HG03103 (cell line): ENCODE measurements around the gene PTPRU.

Experiments
- ATAC-seq: cut with Tn5 transposase; IDR thresholded peaks from one replicate; pipeline ENCODE4 v1.9.1; 2021; ENCODE audit warnings: low read depth; ENCODE audit not compliant: unreplicated experiment

The PTPRU gene

GRCh38 chr1:29259802-29260441 lies 23.6 kb downstream of the PTPRU start:
- no peak for ATAC-seq

GRCh38 chr1:29260531-29260930 lies 24.2 kb downstream of the PTPRU start:
- no peak for ATAC-seq

- ATAC-seq = no peak
These were observed 28.6 kb downstream of the PTPRU start for GRCh38 chr1:29264773-29265389.

GRCh38 chr1:29266912-29267311 lies 30.6 kb downstream of the PTPRU start:
- ATAC-seq = no peak

GRCh38 chr1:29267321-29268070 lies 31.2 kb downstream of the PTPRU start:
- ATAC-seq = no peak

GRCh38 chr1:29269382-29269781 lies 33.1 kb downstream of the PTPRU start:
- ATAC-seq = no peak

- ATAC-seq = no peak
These were observed 34.7 kb downstream of the PTPRU start for GRCh38 chr1:29270929-29271521.

- ATAC-seq = no peak
These were observed 35.4 kb downstream of the PTPRU start for GRCh38 chr1:29271724-29272123.

- no peak for ATAC-seq
These were observed 36.0 kb downstream of the PTPRU start for GRCh38 chr1:29272147-29272907.

GRCh38 chr1:29275435-29275834 lies 39.1 kb downstream of the PTPRU start:
- ATAC-seq = no peak

- no peak for ATAC-seq
These were observed 41.8 kb downstream of the PTPRU start for GRCh38 chr1:29278124-29278523.

GRCh38 chr1:29279406-29279805 lies 43.1 kb downstream of the PTPRU start:
- no peak for ATAC-seq

GRCh38 chr1:29279951-29280391 lies 43.6 kb downstream of the PTPRU start:
- ATAC-seq = no peak

GRCh38 chr1:29280409-29281131 lies 44.2 kb downstream of the PTPRU start:
- ATAC-seq = no peak

GRCh38 chr1:29281571-29281970 lies 45.2 kb downstream of the PTPRU start:
- no peak for ATAC-seq

- ATAC-seq = no peak
These were observed 46.0 kb downstream of the PTPRU start for GRCh38 chr1:29282135-29282923.

- ATAC-seq = no peak
These were observed 46.8 kb downstream of the PTPRU start for GRCh38 chr1:29282924-29283803.

GRCh38 chr1:29283804-29284195 lies 47.5 kb downstream of the PTPRU start:
- no peak for ATAC-seq
